Right hindlimb (tissue), 1 donor: ENCODE results near the gene PLA2G5.
"Not testable (repeated sequence)": the region's sequence is repeated elsewhere in the genome, so short reads cannot be mapped to it uniquely, and the experiment has no call there.

Experiments
- DNase-seq: peaks from one replicate; pipeline ENCODE4 v3.0.0-alpha.2; 2018

Gene PLA2G5

GRCh38 chr1:20123722-20124455, 53.9 kb downstream of the PLA2G5 start:
- DNase-seq: no peak

GRCh38 chr1:20124456-20125057, 54.6 kb downstream of the PLA2G5 start:
- DNase-seq: no peak

DNA sequence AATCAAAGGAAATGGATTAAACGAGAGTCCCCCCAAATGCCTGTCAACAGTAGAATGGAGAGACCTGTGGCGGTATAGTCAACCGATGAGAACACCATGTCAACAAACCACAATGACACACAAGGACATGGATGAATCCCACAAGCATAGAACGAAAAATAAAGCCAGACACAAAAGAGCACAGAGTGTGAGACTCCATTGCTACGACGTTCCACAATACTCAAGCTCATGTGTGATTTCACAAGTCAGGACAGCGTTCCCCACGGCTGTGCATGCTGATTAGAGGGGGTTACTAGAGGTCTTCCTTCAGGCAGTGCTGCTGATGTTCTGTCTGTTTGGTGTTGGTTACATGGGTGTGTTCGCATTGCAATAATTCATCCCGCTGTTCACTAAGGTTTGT, 55.1 kb downstream of the PLA2G5 start:
- DNase-seq: no peak

DNA sequence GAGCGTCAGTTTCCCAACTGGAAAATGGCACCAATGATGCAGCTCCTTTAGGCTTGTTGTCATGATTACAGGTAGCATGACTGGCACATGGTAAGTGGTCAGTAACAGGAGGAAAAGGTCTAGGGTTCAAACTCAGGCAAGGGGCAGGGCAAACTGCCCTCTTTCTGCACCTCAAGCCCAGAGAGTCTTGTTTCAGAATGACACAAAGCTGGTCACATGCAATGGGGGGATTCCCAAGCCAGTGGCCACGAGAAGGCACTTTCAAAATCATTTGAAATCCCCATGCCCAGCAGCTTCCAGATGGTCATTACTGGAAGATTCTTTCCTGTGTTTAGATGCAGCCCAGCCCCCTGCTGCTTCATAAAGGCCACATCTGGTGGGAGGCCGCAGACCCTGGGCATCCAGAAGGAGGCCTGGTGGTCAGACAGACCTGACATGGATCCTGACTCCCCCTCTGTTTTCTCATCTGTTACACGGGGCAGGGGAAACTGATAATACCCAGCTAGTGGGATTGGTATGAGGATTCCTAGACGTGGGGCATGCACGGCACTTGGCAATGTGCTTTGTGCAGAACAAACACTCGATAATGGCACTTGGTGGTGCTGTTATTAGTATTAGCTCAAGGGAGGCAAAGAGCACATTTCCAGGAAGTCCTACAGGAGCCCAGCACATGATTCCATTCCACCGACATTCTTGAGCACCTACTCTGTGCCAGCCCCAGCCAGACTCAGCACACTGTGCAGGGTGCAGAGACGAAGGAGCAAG, 56.2 kb downstream of the PLA2G5 start:
- DNase-seq: no peak

GRCh38 chr1:20126806-20127440, 56.9 kb downstream of the PLA2G5 start:
- DNase-seq: no peak

DNA sequence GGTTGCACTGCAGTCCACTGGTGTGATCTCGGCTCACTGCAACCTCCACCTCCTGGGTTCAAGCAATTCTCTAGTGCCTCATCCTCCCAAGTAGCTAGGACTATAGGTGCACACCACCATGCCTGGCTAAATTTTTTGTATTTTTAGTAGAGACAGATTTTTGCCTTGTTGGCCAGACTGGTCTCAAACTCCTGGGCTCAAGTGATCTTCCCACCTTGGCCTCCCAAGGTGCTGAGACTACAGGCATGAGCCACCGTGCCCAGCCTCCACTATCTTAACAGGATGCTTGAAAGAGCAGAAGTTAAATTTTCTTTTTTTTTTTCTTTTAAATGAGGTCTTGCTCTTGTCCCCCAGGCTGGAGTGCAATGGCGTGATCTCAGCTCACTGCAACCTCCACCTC, 60.5 kb downstream of the PLA2G5 start:
- DNase-seq: not testable (repeated sequence)

- DNase-seq: no peak
Observed at GRCh38 chr1:20134995-20135394, 65.0 kb downstream of the PLA2G5 start.

GRCh38 chr1:20136249-20136648, 66.3 kb downstream of the PLA2G5 start:
- no peak for DNase-seq

- no peak for DNase-seq
Observed at GRCh38 chr1:20137055-20137454, 67.1 kb downstream of the PLA2G5 start.

- DNase-seq: no peak
Observed at GRCh38 chr1:20137604-20138003, 67.6 kb downstream of the PLA2G5 start.

GRCh38 chr1:20138346-20138745, 68.4 kb downstream of the PLA2G5 start:
- no peak for DNase-seq

DNA sequence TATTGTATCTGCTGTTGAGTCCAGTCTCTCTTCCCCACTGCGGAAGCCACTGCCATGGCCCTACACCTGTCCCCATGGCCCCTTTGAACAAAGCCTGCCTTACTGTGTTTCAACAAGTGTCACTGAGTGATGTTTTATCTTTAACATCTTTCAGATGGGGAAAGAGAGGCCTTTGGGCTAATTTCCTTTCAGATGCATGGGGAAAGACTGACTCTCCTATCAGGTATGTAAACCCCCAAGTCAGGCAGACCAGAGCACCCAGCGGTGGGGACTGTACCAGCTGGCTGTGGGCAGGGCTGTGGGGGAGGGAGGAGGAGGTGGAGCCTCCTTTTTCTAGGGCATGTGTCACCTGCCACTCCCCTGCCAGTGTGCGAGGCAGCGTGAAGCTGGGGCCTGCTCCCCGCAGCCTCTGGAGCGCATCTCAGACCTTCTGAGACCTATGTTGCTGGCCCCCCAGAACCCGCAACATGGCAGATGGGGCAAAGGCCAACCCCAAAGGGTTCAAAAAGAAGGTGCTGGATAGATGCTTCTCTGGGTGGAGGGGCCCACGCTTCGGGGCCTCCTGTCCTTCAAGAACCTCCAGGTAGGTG, 69.1 kb downstream of the PLA2G5 start, which contains the start of gene PLA2G2F:
Gene PLA2G2F (plus strand): TSS at position 363 of the 590 bp plus-strand sequence. CDS start 105 bp downstream, at position 468.
- DNase-seq: no peak

GRCh38 chr1:20139776-20140612, 70.0 kb downstream of the PLA2G5 start:
- no peak for DNase-seq

DNA sequence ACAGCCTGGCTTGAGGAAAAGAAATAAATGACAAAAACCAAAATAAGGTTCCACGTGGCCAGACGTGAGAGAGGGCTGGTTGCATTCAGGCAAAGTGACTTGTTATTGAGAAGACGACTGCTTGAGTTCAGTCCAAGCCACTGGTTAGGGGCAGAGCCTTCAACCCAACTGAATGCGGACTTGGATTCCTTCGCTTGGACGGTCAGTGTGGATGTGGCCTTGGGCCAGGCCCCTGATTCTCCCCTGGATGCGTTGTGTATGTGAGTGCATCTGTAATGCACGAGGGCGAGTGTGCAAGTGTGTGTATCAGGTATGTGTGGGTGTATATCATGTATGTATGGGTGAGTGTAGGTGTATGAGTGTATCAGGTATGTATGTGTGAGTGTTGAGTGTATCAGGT, 71.0 kb downstream of the PLA2G5 start:
- no peak for DNase-seq

GRCh38 chr1:20141466-20141865, 71.5 kb downstream of the PLA2G5 start:
- no peak for DNase-seq
